PFSK-1 (cell line): Measurements from ENCODE around the gene RBM11.

ENCODE experiments used
- FOXP2 ChIP-seq: optimal IDR thresholded peaks from 2 replicates; pipeline ENCODE3; 2011; ENCODE audit warnings: borderline replicate concordance, control low read depth, inconsistent platforms; ENCODE audit not compliant: insufficient read depth; ENCODE audit errors: extremely low read length, extremely low read depth
- POLR2AphosphoS5 ChIP-seq: IDR thresholded peaks from 2 replicates; pipeline ENCODE4 v1.6.1; 2012; ENCODE audit warnings: low read depth, mild to moderate bottlenecking, control low read depth, low read length, moderate library complexity
- REST ChIP-seq, 2 experiments: IDR thresholded peaks; 2 replicates each; pipeline versions ENCODE4 v1.6.1 to v1.8.0; 2011 to 2012; ENCODE audit warnings: low read depth in 2 of 2, low read length in 2 of 2, control low read depth in 1 of 2, inconsistent platforms in 1 of 2, mild to moderate bottlenecking in 1 of 2, moderate library complexity in 1 of 2; ENCODE audit not compliant: insufficient read depth in 1 of 2
- SIN3A ChIP-seq: IDR thresholded peaks from 2 replicates; pipeline ENCODE4 v1.6.1; 2012; ENCODE audit warnings: mild to moderate bottlenecking, low read length, moderate library complexity, borderline replicate concordance; ENCODE audit not compliant: insufficient read depth
- TAF1 ChIP-seq: IDR thresholded peaks from 2 replicates; pipeline ENCODE4 v1.6.1; 2012; ENCODE audit warnings: low read length, control low read depth, borderline replicate concordance; ENCODE audit not compliant: insufficient read depth

Gene RBM11

GRCh38 chr21:14244911-14245310 lies 29.0 kb downstream of the RBM11 start:
- no peak for TF ChIP-seq POLR2AphosphoS5
- TF ChIP-seq SIN3A = no peak
- no peak for TF ChIP-seq TAF1
- no peak for TF ChIP-seq FOXP2
- TF ChIP-seq REST (IDR thresholded peaks at IDR 0.05; ENCODE audit: insufficient read depth in 1 of 2, low read depth in 2 of 2, low read length in 2 of 2) = no peak

DNA sequence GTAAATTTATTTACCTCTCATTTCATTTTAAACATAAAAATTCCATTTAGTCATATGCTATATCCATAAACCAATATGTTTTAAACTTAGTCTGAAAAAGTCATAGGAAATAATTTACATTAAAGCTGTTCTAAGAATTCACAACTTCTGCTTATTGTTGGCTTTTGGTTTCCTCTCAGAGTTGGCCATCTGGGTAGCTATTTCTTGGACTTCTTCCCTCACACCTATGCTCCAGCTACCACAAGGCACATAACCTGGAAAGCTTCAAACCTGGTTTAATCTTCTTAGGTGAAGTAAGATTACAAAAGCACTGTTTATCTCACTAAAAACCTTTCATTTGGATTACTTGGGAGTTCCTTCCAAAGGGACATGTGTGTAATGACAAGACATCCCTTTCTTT lies 29.8 kb downstream of the RBM11 start:
- no peak for TF ChIP-seq TAF1
- TF ChIP-seq REST (IDR thresholded peaks at IDR 0.05; ENCODE audit: insufficient read depth in 1 of 2, low read depth in 2 of 2, low read length in 2 of 2) = no peak

- no peak for TF ChIP-seq TAF1
- no peak for TF ChIP-seq REST (IDR thresholded peaks at IDR 0.05; ENCODE audit: insufficient read depth in 1 of 2, low read depth in 2 of 2, low read length in 2 of 2)
- no peak for TF ChIP-seq FOXP2
- no peak for TF ChIP-seq POLR2AphosphoS5
- no peak for TF ChIP-seq SIN3A
These were observed 35.4 kb downstream of the RBM11 start for GRCh38 chr21:14251336-14251735.

GRCh38 chr21:14259747-14260146 lies 43.8 kb downstream of the RBM11 start:
- no peak for TF ChIP-seq SIN3A
- TF ChIP-seq REST (IDR thresholded peaks at IDR 0.05; ENCODE audit: insufficient read depth in 1 of 2, low read depth in 2 of 2, low read length in 2 of 2) = no peak
- TF ChIP-seq POLR2AphosphoS5 = no peak
- no peak for TF ChIP-seq TAF1
- no peak for TF ChIP-seq FOXP2

GRCh38 chr21:14260174-14260764 lies 44.3 kb downstream of the RBM11 start:
- no peak for TF ChIP-seq TAF1
- no peak for TF ChIP-seq FOXP2
- TF ChIP-seq POLR2AphosphoS5 = no peak
- TF ChIP-seq SIN3A = no peak
- TF ChIP-seq REST (IDR thresholded peaks at IDR 0.05; ENCODE audit: insufficient read depth in 1 of 2, low read depth in 2 of 2, low read length in 2 of 2) = no peak
